Prostate gland (tissue), 2 donors: ENCODE measurements around the gene XRRA1.

Source experiments
- CTCF ChIP-seq, 4 experiments: fragments of 200-600 bp in 2 of 4; fragments of 450-650 bp in 2 of 4; sonication (generic) in 2 of 4; IDR thresholded peaks; 1 replicate in 3 of 4; 2 replicates in 1 of 4; pipeline ENCODE4 v1.5.1; 2016 to 2019; ENCODE audit warnings: antibody characterized with exemption in 4 of 4, mild to moderate bottlenecking in 2 of 4, moderate library complexity in 2 of 4
- POLR2A ChIP-seq: fragments of 450-650 bp; IDR thresholded peaks from one replicate; pipeline ENCODE4 v1.6.1; 2016; ENCODE audit warnings: antibody characterized with exemption, mild to moderate bottlenecking

GRCh38 chr11:74863410-74863809, 85.5 kb downstream of the XRRA1 start:
- TF ChIP-seq CTCF (IDR thresholded peaks at IDR 0.05) (no peak), POLR2A (no peak)
